Erythroblast (primary cell): ENCODE data around the gene KCNK16.

Experiments
- DNase-seq, 2 experiments: peaks; one replicate each; lab custom pipeline; 2025; lab: John Stamatoyannopoulos, UW
- GATA1 ChIP-seq: IDR thresholded peaks from 2 replicates; pipeline ENCODE4 v1.6.1; 2011; ENCODE audit warnings: low read depth, mild to moderate bottlenecking, control low read depth, low read length, moderate library complexity
- POLR2A ChIP-seq: IDR thresholded peaks from 2 replicates; pipeline ENCODE4 v1.6.1; 2011; ENCODE audit warnings: mild to moderate bottlenecking, low read length

The KCNK16 gene

DNA sequence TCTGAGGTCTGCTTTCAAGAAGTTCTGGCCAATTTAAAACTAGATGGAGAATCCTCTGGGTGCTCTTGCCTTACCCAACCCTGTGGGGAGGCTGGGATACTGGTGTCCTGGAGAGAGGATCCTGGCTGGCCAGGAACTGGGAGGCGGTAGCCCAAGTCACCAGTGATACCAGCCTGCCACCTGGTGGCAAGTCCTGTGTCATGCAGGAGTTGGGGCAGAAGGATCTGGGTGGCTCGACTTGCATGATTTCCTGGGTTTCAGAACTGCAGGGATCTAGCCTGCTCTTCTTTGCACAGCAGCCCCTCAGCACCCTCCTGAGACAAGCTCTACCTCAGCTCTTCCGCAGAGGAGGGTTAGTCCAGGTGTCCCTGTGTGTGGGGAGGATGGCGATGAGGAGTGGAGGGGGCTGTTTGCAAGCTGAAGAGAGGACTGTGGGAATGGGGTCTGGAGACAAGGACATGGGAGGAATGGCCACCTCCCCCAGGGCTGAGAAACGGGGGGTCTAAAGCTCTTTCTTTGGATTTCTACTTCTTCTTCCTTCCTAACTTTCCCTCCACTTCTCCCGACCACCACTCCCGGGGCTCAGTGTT lies 12.5 kb downstream of the KCNK16 start:
- no peak for TF ChIP-seq GATA1
- no peak for TF ChIP-seq POLR2A
- peak; percentile 47 to 72 for DNase-seq

DNA sequence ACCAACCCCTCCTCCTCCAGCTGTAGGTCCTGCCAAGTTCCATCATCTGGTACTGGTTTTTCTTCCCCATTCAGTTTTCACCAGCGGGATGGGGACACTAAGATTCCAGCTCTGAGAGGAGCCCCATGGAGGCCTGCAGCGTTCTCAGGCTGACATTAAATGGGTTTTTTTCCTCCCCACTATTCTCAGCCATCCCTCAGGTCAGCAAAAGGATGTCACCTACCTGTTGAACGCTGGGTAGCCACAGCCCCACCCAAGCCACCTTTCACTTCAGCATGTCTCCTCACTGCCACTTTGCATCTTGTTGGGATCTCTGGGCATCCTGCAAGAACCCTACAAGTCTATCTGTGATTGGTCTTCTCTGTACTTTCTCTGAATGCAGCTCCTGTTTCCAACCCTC lies 15.0 kb downstream of the KCNK16 start:
- DNase-seq, result no peak
- no peak for TF ChIP-seq GATA1

DNA sequence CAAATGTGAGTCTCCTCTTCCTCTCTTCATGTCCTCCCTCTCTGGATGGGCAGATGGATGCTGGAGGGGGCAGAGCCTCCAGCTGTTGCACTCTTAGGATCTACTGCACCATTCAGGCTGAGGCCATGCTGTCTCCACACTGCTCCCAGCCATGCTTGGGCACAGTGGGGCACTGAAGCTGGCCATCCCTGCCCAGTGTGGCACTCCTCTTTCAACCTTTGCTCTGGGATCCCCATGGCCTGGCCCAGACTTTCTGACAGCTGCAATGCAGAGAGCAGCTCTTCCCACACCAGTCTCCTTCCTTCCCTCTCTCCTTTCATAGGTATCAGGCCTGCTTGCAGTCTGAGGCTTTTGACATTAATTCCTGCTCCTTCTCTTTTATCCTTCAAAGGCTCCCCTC lies 17.6 kb downstream of the KCNK16 start:
- no peak for DNase-seq
- TF ChIP-seq GATA1 (no peak), POLR2A (no peak)

DNA sequence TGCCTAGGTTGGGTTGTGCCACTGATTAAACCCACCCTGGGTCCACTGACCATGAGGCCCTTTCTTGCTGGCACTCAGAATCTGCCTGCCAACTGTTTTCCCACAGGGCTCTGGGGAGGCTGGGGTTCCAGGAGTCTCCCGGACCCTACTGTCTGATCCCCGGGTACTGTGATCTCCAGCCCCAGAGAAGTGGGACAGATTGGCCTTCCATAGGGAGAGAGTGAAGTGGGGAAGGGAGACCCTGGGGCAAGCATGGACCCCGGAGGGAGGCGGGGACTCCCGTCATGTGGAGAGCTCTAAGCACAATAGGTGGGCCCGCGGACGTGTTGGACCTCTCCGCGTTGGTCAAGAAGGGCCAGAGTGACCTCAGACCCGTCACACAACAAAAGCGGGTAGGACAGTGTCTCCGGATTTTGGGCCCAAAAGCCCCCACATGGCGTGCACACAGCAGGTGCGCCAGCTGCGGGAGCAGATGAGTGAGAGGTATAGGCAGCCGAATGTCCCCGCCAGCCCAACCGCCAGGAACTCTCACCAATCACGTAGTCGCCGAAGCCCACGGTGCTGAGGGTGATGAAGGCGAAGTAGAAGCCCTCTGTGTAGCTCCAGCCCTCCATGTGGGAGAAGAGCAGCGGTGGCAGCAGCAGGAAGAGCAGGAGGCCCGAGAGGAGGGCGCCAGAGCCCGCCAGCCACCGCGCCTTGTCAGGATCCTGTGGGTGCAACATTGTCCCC lies 18.9 kb downstream of the KCNK16 start:
- DNase-seq, result no peak
- no peak for TF ChIP-seq GATA1
- no peak for TF ChIP-seq POLR2A

DNA sequence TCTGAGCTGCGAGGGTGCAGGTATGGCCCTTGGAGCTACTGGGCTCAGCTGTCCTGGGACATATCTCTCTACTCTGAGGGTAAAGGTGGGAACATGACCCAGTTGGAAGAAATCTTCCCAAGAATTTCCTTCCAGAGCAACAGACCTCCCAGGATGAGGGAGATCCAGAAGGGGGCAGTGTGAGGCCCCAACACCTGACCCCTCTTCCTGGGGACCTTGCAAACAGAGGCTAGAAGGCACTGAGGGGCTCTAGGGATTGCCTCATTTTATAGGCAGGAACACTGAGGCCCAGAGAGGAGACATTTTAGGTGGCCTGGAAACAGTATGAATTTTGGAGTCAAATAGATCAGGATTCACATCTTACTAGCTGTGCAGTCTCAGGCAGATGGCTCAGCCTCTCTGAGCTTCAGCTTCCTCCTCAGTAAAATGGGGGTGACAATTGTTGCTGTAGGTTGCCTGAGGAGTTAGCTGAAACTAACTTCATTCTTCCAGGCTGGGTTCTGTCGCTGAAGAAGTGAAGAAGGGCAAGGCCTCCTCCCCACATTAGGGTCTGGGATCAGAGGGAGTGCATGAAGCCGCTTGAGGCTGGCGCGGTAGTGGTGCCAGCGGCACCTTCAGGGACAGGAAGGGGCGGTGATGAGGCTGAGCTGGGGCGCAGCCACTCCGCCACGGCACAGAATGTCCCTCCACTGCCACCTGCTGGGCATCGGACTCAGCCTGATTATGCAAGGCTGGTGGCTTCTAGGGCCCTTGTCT lies 19.7 kb downstream of the KCNK16 start:
- TF ChIP-seq POLR2A, result no peak
- TF ChIP-seq GATA1, result no peak
- DNase-seq, result peak; percentile 77 to 84

DNA sequence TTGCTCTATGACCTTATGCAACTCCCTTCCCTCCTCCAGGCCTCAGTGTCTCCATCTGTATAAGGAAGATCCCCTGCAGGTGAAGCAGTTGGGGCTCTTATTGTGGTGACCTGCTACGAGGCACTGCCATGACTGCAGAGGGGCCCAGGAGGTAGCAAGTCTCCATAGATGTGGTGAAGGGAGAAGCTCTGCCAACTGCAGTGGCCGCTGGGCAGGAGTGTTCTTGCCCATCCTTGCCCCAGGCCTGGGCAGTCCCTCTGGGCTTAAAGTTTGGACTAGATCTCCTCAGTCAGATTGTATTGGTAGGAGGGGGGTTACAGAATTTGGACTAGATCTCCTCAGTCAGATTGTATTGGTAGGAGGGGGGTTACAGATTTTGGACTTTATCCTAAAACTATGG lies 20.5 kb downstream of the KCNK16 start:
- no peak for TF ChIP-seq GATA1
- TF ChIP-seq POLR2A, result no peak
- DNase-seq, result no peak

DNA sequence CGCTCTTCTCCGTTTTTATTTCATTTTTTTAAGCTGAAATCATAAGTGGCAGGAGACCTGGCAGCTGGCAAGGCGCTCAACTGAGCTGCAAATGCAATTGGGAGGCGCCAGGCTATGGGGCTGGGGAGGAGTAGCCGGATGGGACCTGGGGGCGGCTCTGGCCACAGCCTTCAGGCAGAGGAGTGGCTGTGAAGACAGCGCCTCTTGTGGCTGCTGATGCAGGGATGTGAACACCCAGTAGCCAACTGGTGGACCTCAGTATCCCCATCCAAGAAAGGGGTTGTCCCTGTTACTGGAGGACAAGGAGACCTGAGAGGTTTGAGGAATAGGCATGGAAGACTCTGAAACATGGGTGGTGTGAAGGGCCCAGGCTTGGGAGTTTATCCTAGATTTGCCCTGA lies 20.9 kb downstream of the KCNK16 start:
- no peak for DNase-seq
- TF ChIP-seq POLR2A, result no peak
- TF ChIP-seq GATA1, result no peak

DNA sequence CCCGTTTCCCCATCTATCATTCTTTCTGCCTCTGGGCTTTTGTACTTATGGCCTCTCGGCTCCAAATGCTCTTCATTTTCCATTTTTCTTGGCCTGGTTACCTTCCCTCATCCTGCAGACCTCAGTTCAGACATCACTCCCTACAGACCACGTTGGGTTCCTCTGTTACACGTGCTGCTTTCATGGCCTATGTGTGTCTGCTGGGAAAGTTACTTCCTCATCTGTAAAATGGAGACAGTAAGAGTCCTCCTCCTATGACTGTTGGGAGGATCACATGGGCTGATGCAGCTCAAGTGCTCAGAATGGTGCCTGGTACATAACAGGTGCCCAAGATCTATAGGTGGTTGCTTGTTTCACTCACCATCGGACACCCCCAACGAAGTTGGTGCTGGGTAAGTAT lies 21.8 kb downstream of the KCNK16 start:
- no peak for DNase-seq
- no peak for TF ChIP-seq GATA1
- TF ChIP-seq POLR2A, result no peak

DNA sequence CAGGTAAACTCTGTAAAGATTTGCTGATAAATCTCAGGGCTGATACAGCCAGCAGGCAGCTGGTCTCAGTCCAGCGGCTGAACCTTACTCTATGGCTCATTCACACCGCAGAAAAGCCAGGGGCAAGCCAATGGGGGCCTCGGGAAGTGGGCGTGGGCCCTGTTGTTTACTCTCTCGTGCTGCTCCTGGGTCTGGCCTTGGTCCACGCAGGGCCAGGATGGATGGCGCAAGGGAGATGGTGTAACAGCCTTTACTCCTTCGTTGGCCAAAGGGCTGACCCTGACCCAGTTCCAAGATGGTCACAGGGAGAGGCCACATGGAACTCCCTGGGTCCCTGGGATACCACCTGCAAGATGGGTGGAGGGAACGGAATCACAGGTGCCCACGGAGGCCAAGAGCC lies 24.4 kb downstream of the KCNK16 start:
- no peak for DNase-seq
- no peak for TF ChIP-seq POLR2A
- no peak for TF ChIP-seq GATA1

DNA sequence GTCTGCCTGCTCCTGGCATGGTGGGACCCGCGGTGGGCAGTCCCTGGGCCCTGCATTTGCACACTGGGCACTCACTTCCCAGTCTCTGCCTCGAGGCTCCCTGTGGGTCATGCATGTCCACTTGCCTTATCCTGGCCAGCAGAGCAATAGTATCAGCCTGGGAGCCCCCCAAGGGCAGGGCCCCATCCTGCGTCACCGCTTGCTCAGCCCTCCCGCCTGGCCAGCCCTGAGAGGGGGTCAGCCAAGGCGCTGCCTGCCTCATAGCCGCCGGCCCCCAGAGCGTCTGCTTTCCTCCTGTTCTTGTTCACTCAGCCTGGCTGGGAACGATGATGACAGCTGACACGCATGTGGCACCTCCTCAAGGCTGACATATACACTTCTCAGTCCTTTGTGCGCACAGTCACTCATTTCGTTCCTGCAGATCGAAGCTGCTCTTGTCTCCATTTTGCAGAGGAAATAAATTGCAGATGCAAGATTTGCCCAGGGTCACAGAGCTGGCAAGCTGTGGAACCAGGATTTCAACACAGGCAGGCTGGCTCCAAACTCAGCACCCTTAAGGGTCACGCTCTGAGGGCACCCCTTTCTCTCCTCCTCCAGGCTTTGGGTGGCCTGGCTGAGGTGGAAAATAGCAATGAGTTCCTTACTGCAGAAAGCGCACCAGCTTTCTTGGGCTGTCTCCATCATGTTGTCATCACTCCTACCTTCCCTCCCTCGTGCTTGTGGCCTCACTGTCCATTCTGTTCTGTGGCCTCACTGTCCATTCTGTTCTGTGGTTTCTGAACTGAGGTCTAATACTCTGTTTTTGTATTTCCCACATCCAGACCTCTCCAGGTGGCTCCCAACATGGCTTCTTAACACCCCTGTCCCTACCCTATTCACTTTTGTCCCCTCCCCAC lies 25.5 kb downstream of the KCNK16 start:
- TF ChIP-seq GATA1 (no peak), POLR2A (no peak)
- no peak for DNase-seq

DNA sequence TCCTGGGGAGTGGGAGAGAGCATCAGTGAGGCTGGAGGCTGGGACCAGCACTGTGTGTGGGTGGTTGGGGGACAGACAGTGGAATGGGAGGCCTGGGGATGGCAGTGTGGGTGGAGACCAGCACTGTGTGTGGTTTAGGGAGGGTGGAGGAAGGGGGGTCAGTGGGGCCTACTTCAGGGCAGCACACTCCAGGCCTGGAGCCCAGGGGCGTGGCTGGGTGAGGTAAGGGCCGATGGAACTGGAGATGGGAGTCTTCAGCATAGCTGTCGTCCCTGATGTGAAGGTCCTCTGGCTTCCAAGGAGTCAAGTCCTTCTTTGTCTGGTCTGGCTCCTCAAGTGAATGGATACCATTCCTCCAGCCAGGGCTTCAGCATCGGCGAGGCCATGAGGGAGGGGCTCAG lies 26.9 kb downstream of the KCNK16 start:
- no peak for TF ChIP-seq GATA1
- no peak for TF ChIP-seq POLR2A
- no peak for DNase-seq

DNA sequence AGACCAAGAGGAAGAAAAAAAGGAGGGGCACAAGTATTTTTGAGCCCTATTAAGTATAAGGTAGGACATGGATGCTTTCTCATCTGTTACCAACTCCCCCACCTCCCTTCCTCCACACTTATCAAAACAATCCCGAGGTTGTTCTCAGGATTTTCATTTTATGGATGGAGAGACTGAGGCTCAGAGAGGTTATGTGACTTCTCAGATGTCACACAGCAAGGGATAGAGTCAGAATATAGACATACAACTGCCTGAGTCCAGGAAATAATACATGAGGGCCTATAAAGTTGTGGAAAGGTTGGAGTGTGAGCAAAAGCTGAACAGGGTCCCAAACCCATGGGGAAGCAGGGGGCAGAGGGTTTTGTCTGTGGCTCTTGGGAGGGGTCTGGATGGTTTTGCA lies 27.6 kb downstream of the KCNK16 start:
- DNase-seq, result no peak
- TF ChIP-seq POLR2A (no peak), GATA1 (no peak)

DNA sequence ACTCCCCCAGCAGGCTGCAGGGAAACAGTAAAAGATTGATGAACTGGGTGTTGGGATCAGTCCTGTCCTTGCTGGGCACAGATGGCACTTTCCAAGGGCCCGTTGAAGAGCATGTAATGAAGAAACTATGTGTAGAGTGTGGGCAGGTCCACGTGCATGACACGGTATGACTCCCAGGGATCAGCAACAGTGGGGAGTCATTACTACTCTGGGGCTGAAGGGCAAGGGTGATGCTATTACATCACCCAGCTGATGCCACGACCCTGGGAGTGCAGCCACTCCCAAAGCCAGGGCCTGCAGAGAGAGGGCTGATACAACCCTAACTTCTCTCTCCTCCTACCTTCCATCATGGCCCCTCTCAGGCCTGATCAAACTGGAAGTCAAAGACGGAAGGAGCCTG lies 28.4 kb downstream of the KCNK16 start:
- peak in 1 of 2 experiments; percentile 4 for DNase-seq
- TF ChIP-seq GATA1 (no peak), POLR2A (no peak)

DNA sequence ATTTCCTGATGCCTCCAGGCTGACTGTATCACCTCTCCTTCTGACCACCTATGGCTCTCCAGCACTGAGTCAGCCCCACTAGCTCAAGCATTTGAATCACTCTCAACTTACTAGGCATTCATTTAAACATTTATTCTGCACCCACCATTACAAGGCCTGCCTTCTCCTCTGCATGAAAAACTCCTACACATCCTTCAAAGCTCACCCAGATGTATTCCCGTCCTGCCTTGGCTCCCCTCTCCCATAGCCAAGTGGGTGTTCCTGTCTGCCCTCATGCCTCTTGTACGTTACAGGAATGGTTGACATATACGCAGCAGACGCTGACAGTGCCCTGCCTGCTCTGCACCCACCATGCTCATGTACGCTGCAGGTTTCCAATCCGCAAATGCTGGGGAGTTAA lies 29.9 kb downstream of the KCNK16 start:
- DNase-seq, result no peak
- TF ChIP-seq GATA1 (no peak), POLR2A (no peak)
